T47D (cell line): Measurements from ENCODE around the gene CACNA1I.
"Not testable (repeated sequence)": the region's sequence is repeated elsewhere in the genome, so short reads cannot be mapped to it uniquely, and the experiment has no call there.

ENCODE experiments used
- DNase-seq, 2 experiments: peaks; one replicate each; pipeline versions ENCODE4 v3.0.0 to v3.0.0-alpha.2; 2011 to 2012; ENCODE audit warnings: low read depth in 1 of 2, low spot score in 1 of 2
- JUND ChIP-seq: IDR thresholded peaks from 2 replicates; pipeline ENCODE4 v1.6.1; 2012; ENCODE audit warnings: low read depth
- in situ Hi-C: cut with HindIII; loops from 2 replicates; pipeline ENCODE4 v1.10.0; 2016; ENCODE audit warnings: low sequenced_read_pairs, low pct_unique_long_range_greater_than_20kb

The CACNA1I gene

DNA sequence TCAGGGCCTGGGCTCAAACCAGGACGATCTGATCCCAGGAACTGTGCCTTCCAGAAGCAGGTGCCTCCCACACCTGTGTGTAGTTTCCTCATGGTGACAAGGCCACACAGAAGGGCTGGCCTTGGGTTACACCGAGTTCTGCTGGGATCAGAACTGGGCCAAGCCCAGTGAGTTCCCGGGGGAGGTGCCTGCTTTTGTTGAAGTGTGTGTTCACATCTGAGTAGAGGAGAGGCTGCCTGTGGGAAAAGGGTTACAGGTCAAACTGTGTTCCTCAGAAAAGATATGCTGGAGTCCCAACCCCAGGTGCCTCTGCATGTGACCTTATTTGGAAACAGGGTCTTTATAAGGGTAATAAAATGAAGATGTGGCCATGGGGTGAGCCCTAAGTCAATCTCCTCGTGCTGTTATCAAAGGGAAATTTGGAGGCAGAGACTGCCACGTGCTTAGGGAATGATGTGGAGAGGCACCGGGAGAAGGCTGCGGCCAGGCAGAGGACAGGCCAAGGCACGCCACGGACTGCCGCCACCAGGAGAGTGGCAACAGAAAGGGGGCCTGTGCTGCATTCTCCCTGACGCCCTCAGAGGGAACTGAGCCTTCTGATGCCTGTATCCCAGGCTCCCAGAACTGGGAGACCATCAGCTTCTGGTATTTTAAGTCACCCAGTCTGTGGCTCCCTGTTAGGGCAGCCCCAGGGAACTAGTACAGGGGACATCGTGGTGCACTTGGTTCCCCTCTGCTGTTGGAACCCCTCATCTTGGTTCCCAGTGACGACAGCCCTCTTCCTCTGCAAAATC is 158.8 kb downstream of the CACNA1I start:
- in situ Hi-C loops, result no loop called here
- TF ChIP-seq JUND, result no peak
- DNase-seq, result no peak

DNA sequence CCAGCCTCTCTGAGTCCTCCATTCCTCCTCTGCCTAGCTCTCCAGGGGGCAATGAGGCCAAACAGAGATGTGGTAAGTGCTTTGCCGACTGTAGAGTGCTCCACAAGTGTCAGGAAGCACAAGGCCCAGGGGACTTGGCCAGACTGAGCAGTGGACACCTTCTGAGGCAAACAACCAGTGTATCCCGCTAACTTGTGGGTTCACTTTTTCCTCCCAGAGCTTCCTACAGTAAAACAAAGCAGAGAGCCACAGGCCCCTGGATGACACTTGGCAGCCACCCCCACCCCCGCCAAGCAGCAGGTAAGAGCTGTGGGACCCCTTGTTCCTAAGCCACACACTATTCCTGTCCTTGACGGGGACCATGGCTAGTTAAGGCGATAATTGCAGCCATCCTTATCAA is 160.9 kb downstream of the CACNA1I start:
- no peak for DNase-seq
- no peak for TF ChIP-seq JUND
- in situ Hi-C loops, result no loop called here

DNA sequence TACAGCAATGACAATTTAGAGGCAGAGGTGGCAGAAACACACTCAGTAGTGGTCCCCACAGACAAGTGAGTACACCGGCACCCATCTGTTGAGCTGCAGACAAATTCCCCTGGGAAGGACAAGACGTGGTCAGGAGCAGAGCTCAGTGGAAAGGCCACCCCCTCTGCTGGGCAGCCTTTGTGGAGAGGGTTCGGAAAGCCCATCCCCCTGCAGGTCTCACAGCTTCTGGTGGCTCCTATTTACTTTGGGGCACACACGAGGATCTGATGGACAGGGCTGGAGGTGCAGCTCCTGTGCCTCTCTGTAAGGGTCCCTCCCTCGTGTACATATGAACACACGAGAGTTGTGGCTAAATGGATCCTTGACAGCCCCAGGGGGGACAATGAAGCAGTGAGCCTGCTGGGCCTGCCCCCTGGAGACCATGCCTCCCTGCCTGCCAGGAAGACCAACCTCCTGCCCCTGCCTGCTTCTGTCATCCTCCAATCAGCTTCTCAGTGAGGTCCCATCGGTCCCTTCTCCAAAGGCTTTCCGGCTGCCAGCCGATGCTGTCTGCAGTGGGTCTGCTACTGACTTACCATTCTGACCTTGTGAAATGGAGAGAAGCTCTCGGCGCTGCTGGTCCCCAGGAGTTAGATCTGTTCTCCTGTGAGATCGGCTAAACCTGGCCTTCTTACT is 161.5 kb downstream of the CACNA1I start:
- TF ChIP-seq JUND, result no peak
- DNase-seq, result no peak
- in situ Hi-C loops, result no loop called here

DNA sequence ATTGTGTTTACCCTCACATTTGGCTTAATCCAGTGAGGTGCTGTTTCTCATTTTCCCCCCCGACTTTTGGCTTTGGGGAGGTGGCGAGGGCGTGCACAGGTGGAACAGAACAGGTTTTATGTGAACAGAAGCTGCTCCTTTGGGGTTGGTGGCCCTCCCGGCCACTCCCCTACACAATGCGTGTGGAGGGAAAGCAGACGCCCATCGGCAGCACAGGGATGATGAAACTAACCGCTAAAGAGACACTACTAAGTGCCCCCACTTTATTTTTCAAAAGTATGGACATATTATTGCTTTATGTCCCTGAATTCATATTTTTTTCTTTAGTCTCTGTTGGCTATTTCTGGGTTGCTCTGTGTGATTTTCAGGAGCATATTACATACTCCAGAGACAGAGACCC is 162.1 kb downstream of the CACNA1I start:
- TF ChIP-seq JUND, result no peak
- in situ Hi-C loops, result no loop called here
- DNase-seq, result no peak

DNA sequence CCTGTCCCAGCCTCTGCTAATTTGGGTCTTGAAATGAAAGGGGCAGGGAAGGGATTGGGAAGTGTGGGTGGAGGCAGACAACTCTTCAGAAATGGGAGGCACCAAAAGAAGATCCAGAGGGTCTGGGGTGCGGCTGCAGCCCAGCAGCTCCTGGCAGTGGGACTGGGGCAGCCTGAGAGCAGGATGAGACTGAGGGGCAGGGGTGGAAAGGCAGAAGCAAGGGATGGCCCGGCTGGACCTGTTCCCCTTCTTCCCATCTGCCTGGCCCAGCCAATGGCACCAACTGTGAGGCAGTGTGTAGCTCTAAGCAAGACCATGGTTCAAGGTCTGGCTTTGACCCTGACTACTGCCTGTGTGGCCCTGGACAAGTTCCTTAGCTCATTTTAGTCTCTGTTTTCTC is 162.6 kb downstream of the CACNA1I start:
- in situ Hi-C loops, result no loop called here
- TF ChIP-seq JUND, result no peak
- DNase-seq, result no peak

DNA sequence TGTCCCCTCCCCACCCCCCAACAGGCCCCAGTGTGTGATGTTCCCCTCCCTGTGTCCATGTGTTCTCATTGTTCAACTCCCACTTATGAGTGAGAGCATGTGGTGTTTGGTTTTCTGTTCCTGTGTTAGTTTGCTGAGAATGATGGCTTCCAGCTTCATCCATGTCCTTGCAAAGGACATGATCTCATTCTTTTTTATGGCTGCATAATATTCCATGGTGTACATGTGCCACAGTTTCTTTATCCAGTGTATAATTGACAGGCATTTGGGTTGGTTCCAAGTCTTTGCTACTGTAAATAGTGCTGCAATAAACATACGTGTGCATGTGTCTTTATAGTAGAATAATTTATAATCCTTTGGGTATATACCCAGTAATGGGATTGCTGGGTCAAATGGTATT is 163.5 kb downstream of the CACNA1I start:
- DNase-seq, in situ Hi-C loops: not testable (repeated sequence)

DNA sequence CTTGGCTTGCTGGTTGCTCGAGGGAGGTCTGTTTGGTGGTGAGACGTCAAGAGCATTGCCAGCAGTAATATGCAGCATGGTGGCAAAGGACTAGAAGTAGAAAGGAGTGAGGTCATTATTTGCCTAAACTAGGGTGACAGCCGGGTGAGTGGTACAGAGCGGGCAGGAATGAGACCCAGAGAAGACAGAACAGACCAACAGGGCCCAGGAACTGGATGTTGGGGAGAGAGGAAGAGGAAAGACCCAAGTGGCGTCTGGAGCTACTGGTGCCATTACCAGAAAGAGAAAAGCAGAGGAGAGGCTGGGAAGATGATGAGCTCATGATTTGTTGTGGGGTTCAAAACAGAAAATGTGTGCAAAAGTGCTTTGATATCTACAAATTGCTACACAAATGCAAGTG is 164.3 kb downstream of the CACNA1I start:
- no peak for TF ChIP-seq JUND
- no peak for DNase-seq
- in situ Hi-C loops, result no loop called here

DNA sequence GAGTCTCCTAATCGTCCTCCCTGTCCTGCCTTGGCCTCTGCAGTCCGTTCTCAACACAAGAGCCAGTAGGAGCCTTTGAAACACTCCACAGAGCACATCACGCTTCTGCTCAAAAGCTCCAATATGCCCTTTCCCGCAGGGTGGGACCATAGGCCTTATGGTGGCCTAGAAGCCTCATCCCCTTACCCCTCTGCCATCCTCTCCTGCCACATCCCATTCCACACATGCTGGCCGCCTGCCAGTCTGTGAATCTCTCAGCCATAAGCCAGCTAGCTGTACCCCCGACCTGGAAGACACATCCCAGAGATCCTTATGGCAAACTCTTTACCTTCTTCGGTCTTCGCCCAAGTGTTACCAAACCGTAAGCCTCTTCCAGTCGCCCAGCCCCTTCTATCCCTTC is 165.2 kb downstream of the CACNA1I start:
- no peak for DNase-seq
- TF ChIP-seq JUND, result no peak
- in situ Hi-C loops, result no loop called here

DNA sequence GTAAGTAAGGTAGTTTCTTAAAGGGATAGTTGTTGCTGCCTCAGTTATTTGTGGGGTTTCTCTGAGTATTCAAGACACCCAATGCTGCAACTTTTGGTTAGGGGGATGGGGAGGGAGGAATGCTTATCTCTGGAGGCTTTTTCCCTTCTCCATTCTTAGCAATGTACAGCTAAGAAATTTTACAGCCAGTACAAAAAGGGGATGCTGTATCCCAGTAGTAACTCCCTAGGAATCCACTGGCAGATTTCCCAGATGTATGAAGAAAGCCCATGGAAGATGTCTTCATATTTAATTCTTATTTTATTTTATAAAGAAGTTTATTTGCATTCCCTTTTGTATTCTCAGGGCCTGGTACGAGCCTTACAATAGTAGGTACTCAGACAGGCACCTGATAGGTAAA is 168.2 kb downstream of the CACNA1I start:
- in situ Hi-C loops, result no loop called here
- TF ChIP-seq JUND, result no peak
- DNase-seq, result no peak
